Stomach (tissue), 4 donors: Measurements from ENCODE around the gene GRM4.

Experiments
- POLR2AphosphoS5 ChIP-seq, 3 donors: sonication (generic); formaldehyde crosslinking; IDR thresholded peaks; one replicate each; pipeline ENCODE4 v1.6.1; 2016; ENCODE audit warnings: antibody characterized with exemption in 3 of 3
- TF ChIP-seq, protein P1 (sequence below), 7 experiments: fragments of 450-650 bp in 4 of 7; fragments of 200-600 bp in 3 of 7; sonication (generic) in 3 of 7; IDR thresholded peaks; one replicate each; pipeline ENCODE4 v1.5.1; 2016 to 2019; ENCODE audit warnings: antibody characterized with exemption in 7 of 7, control low read depth in 2 of 7, mild to moderate bottlenecking in 1 of 7

DNA sequence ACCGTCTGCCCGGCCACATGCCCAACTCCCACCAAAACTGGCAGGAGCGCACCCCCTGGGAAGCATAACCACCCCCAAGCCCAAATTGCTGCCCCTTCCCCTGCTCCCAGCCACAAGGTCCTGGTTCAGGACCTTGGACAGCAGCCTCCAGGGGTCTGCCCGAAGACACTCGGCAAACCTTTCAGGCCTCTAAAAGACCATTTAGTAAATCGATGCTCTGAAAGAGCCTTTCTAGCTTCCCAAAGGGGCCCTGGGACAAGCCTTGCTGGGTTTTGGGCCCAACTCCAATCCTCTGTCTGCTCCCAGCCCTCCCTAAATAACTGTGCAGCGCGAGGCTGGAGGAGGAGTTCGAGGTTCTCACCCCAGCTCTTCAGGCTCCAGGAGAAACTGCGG is 30.5 kb downstream of the GRM4 start:
- TF ChIP-seq, protein P1, sequence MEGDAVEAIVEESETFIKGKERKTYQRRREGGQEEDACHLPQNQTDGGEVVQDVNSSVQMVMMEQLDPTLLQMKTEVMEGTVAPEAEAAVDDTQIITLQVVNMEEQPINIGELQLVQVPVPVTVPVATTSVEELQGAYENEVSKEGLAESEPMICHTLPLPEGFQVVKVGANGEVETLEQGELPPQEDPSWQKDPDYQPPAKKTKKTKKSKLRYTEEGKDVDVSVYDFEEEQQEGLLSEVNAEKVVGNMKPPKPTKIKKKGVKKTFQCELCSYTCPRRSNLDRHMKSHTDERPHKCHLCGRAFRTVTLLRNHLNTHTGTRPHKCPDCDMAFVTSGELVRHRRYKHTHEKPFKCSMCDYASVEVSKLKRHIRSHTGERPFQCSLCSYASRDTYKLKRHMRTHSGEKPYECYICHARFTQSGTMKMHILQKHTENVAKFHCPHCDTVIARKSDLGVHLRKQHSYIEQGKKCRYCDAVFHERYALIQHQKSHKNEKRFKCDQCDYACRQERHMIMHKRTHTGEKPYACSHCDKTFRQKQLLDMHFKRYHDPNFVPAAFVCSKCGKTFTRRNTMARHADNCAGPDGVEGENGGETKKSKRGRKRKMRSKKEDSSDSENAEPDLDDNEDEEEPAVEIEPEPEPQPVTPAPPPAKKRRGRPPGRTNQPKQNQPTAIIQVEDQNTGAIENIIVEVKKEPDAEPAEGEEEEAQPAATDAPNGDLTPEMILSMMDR (IDR thresholded peaks at IDR 0.05) = no peak
- no peak for TF ChIP-seq POLR2AphosphoS5 (IDR thresholded peaks at IDR 0.05)
